ENCODE measurements around the gene MYEOV. TPM values are rescaled to one million over a fixed set of nuclear protein-coding genes. Genes with fewer than 3 reads are reported as not detected.

Gene MYEOV
- total RNA-seq, 3 donors from 2014 or later, result 2.8 to 7.5 (median 6.2) TPM

GRCh38 chr11:69304258-69304657, 10.3 kb downstream of the MYEOV start:
- Histone ChIP-seq H3K9me3 (no peaks in the 10 kb centered on the region), H3K4me3 (no peak overlapping the region), H3K4me1 (ENCODE audit: low read depth) (peaks cover 9% of the 10 kb centered on the region), H3K36me3 (ENCODE audit: low read depth) (no peaks in the 10 kb centered on the region)
- ATAC-seq (no peak), DNase-seq (peak in 1 of 3 donors; percentile 8)
- TF ChIP-seq CTCF (IDR thresholded peaks at IDR 0.05), result no peak
- intact Hi-C loops (cut with DNase I, micrococcal nuclease), result no loop called here

- intact Hi-C loops (cut with DNase I, micrococcal nuclease), result no loop called here
- Histone ChIP-seq H3K4me1 (ENCODE audit: low read depth) (peaks cover 8% of the 10 kb centered on the region), H3K4me3 (no peak overlapping the region), H3K9me3 (no peaks in the 10 kb centered on the region), H3K36me3 (ENCODE audit: low read depth) (no peaks in the 10 kb centered on the region)
- DNase-seq, result peak in 1 of 3 donors; percentile 11
- ATAC-seq, result no peak
- TF ChIP-seq CTCF (IDR thresholded peaks at IDR 0.05), result no peak
These were observed 10.7 kb downstream of the MYEOV start for GRCh38 chr11:69304686-69305085.

GRCh38 chr11:69305885-69306540, 12.1 kb downstream of the MYEOV start:
- no peak overlapping the region for H3K4me3 ChIP-seq
- no peaks in the 10 kb centered on the region for H3K36me3 ChIP-seq (ENCODE audit: low read depth)
- ATAC-seq, result no peak
- no peak for TF ChIP-seq CTCF (IDR thresholded peaks at IDR 0.05)
- no peaks in the 10 kb centered on the region for H3K9me3 ChIP-seq
- DNase-seq, result peak in 1 of 3 donors; percentile 22
- intact Hi-C loops (cut with DNase I, micrococcal nuclease), result no loop called here
- H3K4me1 ChIP-seq (ENCODE audit: low read depth), result peaks cover 8% of the 10 kb centered on the region

- H3K36me3 ChIP-seq (ENCODE audit: low read depth), result no peaks in the 10 kb centered on the region
- no peaks in the 10 kb centered on the region for H3K9me3 ChIP-seq
- intact Hi-C loops (cut with DNase I, micrococcal nuclease), result no loop called here
- DNase-seq (peak in 1 of 3 donors; percentile 19), ATAC-seq (no peak)
- no peak overlapping the region for H3K4me3 ChIP-seq
- TF ChIP-seq CTCF (IDR thresholded peaks at IDR 0.05), result no peak
- H3K4me1 ChIP-seq (ENCODE audit: low read depth), result peaks cover 3% of the 10 kb centered on the region
These were observed 12.9 kb downstream of the MYEOV start for GRCh38 chr11:69306821-69307220.

GRCh38 chr11:69307421-69307820, 13.5 kb downstream of the MYEOV start:
- intact Hi-C loops (cut with DNase I, micrococcal nuclease), result no loop called here
- H3K4me3 ChIP-seq, result no peak overlapping the region
- no peaks in the 10 kb centered on the region for H3K9me3 ChIP-seq
- no peaks in the 10 kb centered on the region for H3K36me3 ChIP-seq (ENCODE audit: low read depth)
- no peak for TF ChIP-seq CTCF (IDR thresholded peaks at IDR 0.05)
- ATAC-seq (no peak), DNase-seq (peak in 1 of 3 donors; percentile 20)
- peaks cover 4% of the 10 kb centered on the region for H3K4me1 ChIP-seq (ENCODE audit: low read depth)

All from mucosa of descending colon (tissue), 3 donors.